GM12878 (cell line): ENCODE results near the gene BAZ1B. TPM values are rescaled to one million over a fixed set of nuclear protein-coding genes. Genes with fewer than 3 reads are reported as not detected.

Experiments used
- ATAC-seq: fragments of 200-7000 bp; cut with Tn5 transposase; 3 replicates; pipeline ENCODE4 v1.9.1; 2020; ENCODE audit warnings: mild to moderate bottlenecking, moderate library complexity
- BruUV-seq: library from RNA; stranded (reverse); fragments of 400-500 nt; replicated peaks from 2 replicates; lab custom pipeline; 2021; lab: Mats Ljungman, UMichigan
- CTCF ChIA-PET: fragments of 300-600 bp; sonication (Branson Sonifier 250); formaldehyde crosslinking; extraction: SDS; loops from one replicate; lab custom pipeline; 2021; ENCODE audit warnings: inconsistent platforms; lab: Yijun Ruan, JAX
- POLR2A ChIA-PET: fragments of 350-600 bp; formaldehyde crosslinking; extraction: SDS; loops from one replicate; lab custom pipeline; 2021; ENCODE audit warnings: inconsistent platforms; lab: Charles Lee
- RAD21 ChIA-PET: fragments of 300-600 bp; sonication (Branson Sonifier 250); formaldehyde crosslinking; loops from one replicate; lab custom pipeline; 2023; ENCODE audit warnings: antibody characterized with exemption; ENCODE audit not compliant: unreplicated experiment; lab: Charles Lee
- SMC1A ChIA-PET: fragments of 300-600 bp; sonication (Branson Sonifier 250); formaldehyde crosslinking; loops from one replicate; lab custom pipeline; 2023; ENCODE audit not compliant: unreplicated experiment, uncharacterized antibody; lab: Charles Lee
- DNase-seq: peaks from one replicate; pipeline ENCODE4 v3.0.0-alpha.2; 2011; ENCODE audit warnings: low read depth, low spot score
- FAIRE-seq: peaks from 3 replicates; lab custom pipeline; 2011; peaks lifted over from hg19 to GRCh38; lab: Jason Lieb, UNC
- H2AFZ ChIP-seq: 2 replicates; pipeline ENCODE4 v1.6.0; 2011; ENCODE audit warnings: low read depth, low read length, control low read depth; ENCODE audit not compliant: control insufficient read depth
- H3K27ac ChIP-seq: 2 replicates; pipeline ENCODE4 v1.5.1; 2011; ENCODE audit warnings: control low read depth; ENCODE audit not compliant: control insufficient read depth, insufficient read depth
- H3K27me3 ChIP-seq, 2 experiments: replicated peaks in 1 of 2; 2 replicates each; pipeline versions ENCODE4 v1.6.0 to v1.6.1; 2011; ENCODE audit warnings: low read length in 1 of 2; ENCODE audit not compliant: control insufficient read depth in 2 of 2, insufficient read depth in 2 of 2
- H3K36me3 ChIP-seq, 2 experiments: 2 replicates each; pipeline ENCODE4 v1.5.1; 2011; ENCODE audit warnings: low read length in 1 of 2; ENCODE audit not compliant: control insufficient read depth in 2 of 2, insufficient read depth in 2 of 2
- H3K4me1 ChIP-seq: 2 replicates; pipeline ENCODE4 v1.6.1; 2011; ENCODE audit warnings: mild to moderate bottlenecking, low read length, moderate library complexity, mixed read lengths; ENCODE audit not compliant: control insufficient read depth, insufficient read depth
- H3K4me2 ChIP-seq: 2 replicates; pipeline ENCODE4 v1.6.0; 2011; ENCODE audit warnings: control low read depth; ENCODE audit not compliant: control insufficient read depth, insufficient read depth
- H3K4me3 ChIP-seq: fragments of 200-600 bp; sonication (generic); 2 replicates; pipeline ENCODE4 v1.5.1; 2016
- H3K79me2 ChIP-seq: 2 replicates; pipeline ENCODE4 v1.6.0; 2011; ENCODE audit warnings: low read length; ENCODE audit not compliant: control insufficient read depth, insufficient read depth
- H3K9ac ChIP-seq: 2 replicates; pipeline ENCODE4 v1.8.0; 2011; ENCODE audit warnings: low read length, control low read depth, mixed read lengths; ENCODE audit not compliant: control insufficient read depth, insufficient read depth
- H3K9me3 ChIP-seq: replicated peaks from 3 replicates; pipeline ENCODE4 v1.5.1; 2011; ENCODE audit warnings: mild to moderate bottlenecking, low read length; ENCODE audit not compliant: control insufficient read depth, insufficient read depth
- H4K20me1 ChIP-seq: 2 replicates; pipeline ENCODE4 v1.6.0; 2011; ENCODE audit not compliant: control insufficient read depth, insufficient read depth
- FOXK2 ChIP-seq: fragments of 450-650 bp; IDR thresholded peaks from 2 replicates; pipeline ENCODE4 v1.6.1; 2017; ENCODE audit warnings: mild to moderate bottlenecking, moderate library complexity
- KAT2A ChIP-seq: conservative IDR thresholded peaks from 2 replicates; pipeline ENCODE4 v1.6.1; 2011; ENCODE audit warnings: low read depth, low read length; ENCODE audit not compliant: control insufficient read depth
- MTA2 ChIP-seq: fragments of 450-650 bp; IDR thresholded peaks from 2 replicates; pipeline ENCODE4 v1.6.1; 2016; ENCODE audit warnings: low read depth, mild to moderate bottlenecking, moderate library complexity
- MXI1 ChIP-seq: fragments of 150-350 bp; IDR thresholded peaks from 2 replicates; pipeline ENCODE4 v1.6.1; 2011; ENCODE audit warnings: low read depth, mild to moderate bottlenecking, inconsistent platforms, low read length, improper control_type of control experiment
- NRF1 ChIP-seq: conservative IDR thresholded peaks from 2 replicates; pipeline ENCODE4 v1.6.1; 2011; ENCODE audit warnings: mild to moderate bottlenecking, low read depth, low read length, improper control_type of control experiment
- SUZ12 ChIP-seq: fragments of 200-600 bp; sonication (generic); IDR thresholded peaks from one replicate; pipeline ENCODE4 v1.6.1; 2018; ENCODE audit warnings: antibody characterized with exemption, mild to moderate bottlenecking; ENCODE audit not compliant: unreplicated experiment
- ZNF207 ChIP-seq: fragments of 450-650 bp; IDR thresholded peaks from 2 replicates; pipeline ENCODE4 v1.6.1; 2014; ENCODE audit warnings: antibody characterized with exemption, mild to moderate bottlenecking, borderline replicate concordance
- WGBS: methylation state at CpG from one replicate; pipeline ENCODE4 v1.1.6; 2016; ENCODE audit warnings: low lambda C conversion rate; ENCODE audit not compliant: insufficient replicate concordance, insufficient coverage; ENCODE audit errors: missing lambda C conversion rate; 5-methylcytosine and 5-hydroxymethylcytosine counted together
- in situ Hi-C: fragments of 300-500 bp; cut with MboI; formaldehyde crosslinking; loops from 9 replicates; pipeline ENCODE4 v1.14.3; 2018; ENCODE audit warnings: mixed read lengths
- intact Hi-C: fragments of 100-400 bp; cut with micrococcal nuclease; formaldehyde crosslinking; loops from one replicate; pipeline ENCODE4 v1.14.2; 2022; ENCODE audit not compliant: unreplicated experiment
- polyA plus RNA-seq, 11 experiments: library from polyadenylated mRNA; depleted of rRNA in 4 of 11; unstranded in 6 of 11; stranded (reverse) in 5 of 11; fragments of >200 nt; fragmentation: Nextera tagmentation in 4 of 11; fragmentation: Illumina TruSeq in 1 of 11; extraction: Ambion mirVana in 4 of 11; extraction: Trizol in 1 of 11; gene quantifications; 1 replicate in 1 of 11; 2 replicates in 10 of 11; pipeline versions ENCODE4 v1.2.1 to v1.2.3, GENCODE V29; 2011 to 2016; ENCODE audit warnings: inconsistent platforms in 2 of 11, missing spikeins in 2 of 11, low read depth in 1 of 11
- total RNA-seq, 4 experiments: library from RNA; depleted of rRNA in 3 of 4; stranded (reverse); fragments of >200 nt in 3 of 4; fragmentation: Illumina TruSeq in 1 of 4; extraction: Trizol in 1 of 4; gene quantifications; 2 replicates each; pipeline versions ENCODE4 v1.2.1 to v1.2.3, GENCODE V29; 2013 to 2021
- TF ChIP-seq, protein P1 (sequence below): fragments of 450-650 bp; formaldehyde crosslinking; IDR thresholded peaks from 2 replicates; pipeline ENCODE4 v1.5.0; 2022; ENCODE audit warnings: mild to moderate bottlenecking, missing genetic modification characterization
- TF ChIP-seq, protein P2 (sequence below): fragments of 450-650 bp; IDR thresholded peaks from 2 replicates; pipeline ENCODE4 v1.6.1; 2014; ENCODE audit warnings: mild to moderate bottlenecking
- TF ChIP-seq, protein P3 (sequence below): IDR thresholded peaks from 2 replicates; pipeline ENCODE4 v1.6.1; 2011; ENCODE audit warnings: low read depth, mild to moderate bottlenecking, low read length, moderate library complexity, borderline replicate concordance; ENCODE audit errors: extremely low read depth

The BAZ1B gene
- total and polyA plus RNA-seq, 10 of the 15 experiments (the other 5 are each of a cell fraction or from before 2014, with no cell fraction given), result 14.0 to 77.4 (median 36.2) TPM

DNA sequence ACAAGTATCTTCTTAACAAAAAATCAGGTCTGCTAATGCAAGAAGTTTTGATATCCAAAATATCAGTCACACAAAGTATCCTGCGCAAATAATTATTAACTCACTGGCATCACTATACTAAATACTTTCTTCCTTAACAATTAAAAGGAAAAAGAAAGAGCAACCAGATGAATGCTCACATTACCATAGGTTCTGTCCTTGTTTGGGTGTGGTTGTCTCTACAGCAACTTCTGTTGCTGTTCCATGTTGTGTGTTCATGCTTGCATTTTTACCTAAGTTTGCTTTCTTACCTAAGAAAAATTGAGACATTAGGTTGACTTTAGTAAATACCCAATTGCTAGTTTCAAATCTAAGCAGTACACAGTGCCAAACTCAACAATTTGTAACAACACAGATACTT lies 56.0 kb downstream of the BAZ1B start:
- no TSS peak for BruUV-seq
- no peaks in the 10 kb centered on the region for H3K27me3 ChIP-seq
- H4K20me1 ChIP-seq, result no peaks in the 10 kb centered on the region
- DNase-seq (no peak), FAIRE-seq (no peak), ATAC-seq (no peak)
- intact Hi-C loops, result no loop called here
- no peak overlapping the region for H3K9ac ChIP-seq
- no peak overlapping the region for H2AFZ ChIP-seq
- in situ Hi-C loops, result no loop called here
- TF ChIP-seq, protein P1, sequence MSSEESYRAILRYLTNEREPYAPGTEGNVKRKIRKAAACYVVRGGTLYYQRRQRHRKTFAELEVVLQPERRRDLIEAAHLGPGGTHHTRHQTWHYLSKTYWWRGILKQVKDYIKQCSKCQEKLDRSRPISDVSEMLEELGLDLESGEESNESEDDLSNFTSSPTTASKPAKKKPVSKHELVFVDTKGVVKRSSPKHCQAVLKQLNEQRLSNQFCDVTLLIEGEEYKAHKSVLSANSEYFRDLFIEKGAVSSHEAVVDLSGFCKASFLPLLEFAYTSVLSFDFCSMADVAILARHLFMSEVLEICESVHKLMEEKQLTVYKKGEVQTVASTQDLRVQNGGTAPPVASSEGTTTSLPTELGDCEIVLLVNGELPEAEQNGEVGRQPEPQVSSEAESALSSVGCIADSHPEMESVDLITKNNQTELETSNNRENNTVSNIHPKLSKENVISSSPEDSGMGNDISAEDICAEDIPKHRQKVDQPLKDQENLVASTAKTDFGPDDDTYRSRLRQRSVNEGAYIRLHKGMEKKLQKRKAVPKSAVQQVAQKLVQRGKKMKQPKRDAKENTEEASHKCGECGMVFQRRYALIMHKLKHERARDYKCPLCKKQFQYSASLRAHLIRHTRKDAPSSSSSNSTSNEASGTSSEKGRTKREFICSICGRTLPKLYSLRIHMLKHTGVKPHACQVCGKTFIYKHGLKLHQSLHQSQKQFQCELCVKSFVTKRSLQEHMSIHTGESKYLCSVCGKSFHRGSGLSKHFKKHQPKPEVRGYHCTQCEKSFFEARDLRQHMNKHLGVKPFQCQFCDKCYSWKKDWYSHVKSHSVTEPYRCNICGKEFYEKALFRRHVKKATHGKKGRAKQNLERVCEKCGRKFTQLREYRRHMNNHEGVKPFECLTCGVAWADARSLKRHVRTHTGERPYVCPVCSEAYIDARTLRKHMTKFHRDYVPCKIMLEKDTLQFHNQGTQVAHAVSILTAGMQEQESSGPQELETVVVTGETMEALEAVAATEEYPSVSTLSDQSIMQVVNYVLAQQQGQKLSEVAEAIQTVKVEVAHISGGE (CRISPR knock-in tag), result no peak
- no peak for TF ChIP-seq FOXK2
- TF ChIP-seq KAT2A, result no peak
- no peak for TF ChIP-seq NRF1
- TF ChIP-seq SUZ12, result no peak
- no peak for TF ChIP-seq MTA2
- TF ChIP-seq, protein P2, sequence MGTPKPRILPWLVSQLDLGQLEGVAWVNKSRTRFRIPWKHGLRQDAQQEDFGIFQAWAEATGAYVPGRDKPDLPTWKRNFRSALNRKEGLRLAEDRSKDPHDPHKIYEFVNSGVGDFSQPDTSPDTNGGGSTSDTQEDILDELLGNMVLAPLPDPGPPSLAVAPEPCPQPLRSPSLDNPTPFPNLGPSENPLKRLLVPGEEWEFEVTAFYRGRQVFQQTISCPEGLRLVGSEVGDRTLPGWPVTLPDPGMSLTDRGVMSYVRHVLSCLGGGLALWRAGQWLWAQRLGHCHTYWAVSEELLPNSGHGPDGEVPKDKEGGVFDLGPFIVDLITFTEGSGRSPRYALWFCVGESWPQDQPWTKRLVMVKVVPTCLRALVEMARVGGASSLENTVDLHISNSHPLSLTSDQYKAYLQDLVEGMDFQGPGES, result no peak
- TF ChIP-seq, protein P3, sequence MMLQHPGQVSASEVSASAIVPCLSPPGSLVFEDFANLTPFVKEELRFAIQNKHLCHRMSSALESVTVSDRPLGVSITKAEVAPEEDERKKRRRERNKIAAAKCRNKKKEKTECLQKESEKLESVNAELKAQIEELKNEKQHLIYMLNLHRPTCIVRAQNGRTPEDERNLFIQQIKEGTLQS, result no peak
- no peak for TF ChIP-seq ZNF207
- TF ChIP-seq MXI1, result no peak
- H3K27ac ChIP-seq, result no peak overlapping the region
- ChIA-PET POLR2A (no interaction called here), RAD21 (no interaction called here), CTCF (interaction anchor here (0.6 kb wide), 1 partner anchor 58 kb away, joined by 3 read pairs; no protein-coding TSS in a partner anchor), SMC1A (no interaction called here)
- H3K79me2 ChIP-seq, result no peaks in the 10 kb centered on the region; the same call in 1 of the 2 replicates
- H3K36me3 ChIP-seq, result peaks cover 12 to 58% of the 10 kb centered on the region in 2 experiments
- H3K4me1 ChIP-seq, result no peaks in the 10 kb centered on the region
- 100% methylated on average over 1 of the region's 1 CpG for WGBS
- H3K9me3 ChIP-seq, result no peaks in the 10 kb centered on the region
- no peak overlapping the region for H3K4me3 ChIP-seq
- H3K4me2 ChIP-seq, result no peak overlapping the region
